ENCODE measurements around the gene TNNI3. TPM values are rescaled to one million over a fixed set of nuclear protein-coding genes. Genes with fewer than 3 reads are reported as not detected.

The TNNI3 gene
- total and polyA plus RNA-seq, 9 of the 15 experiments (the other 6 are each of a cell fraction or from before 2014, with no cell fraction given): 4.7 to 158 (median 42.0) TPM

DNA sequence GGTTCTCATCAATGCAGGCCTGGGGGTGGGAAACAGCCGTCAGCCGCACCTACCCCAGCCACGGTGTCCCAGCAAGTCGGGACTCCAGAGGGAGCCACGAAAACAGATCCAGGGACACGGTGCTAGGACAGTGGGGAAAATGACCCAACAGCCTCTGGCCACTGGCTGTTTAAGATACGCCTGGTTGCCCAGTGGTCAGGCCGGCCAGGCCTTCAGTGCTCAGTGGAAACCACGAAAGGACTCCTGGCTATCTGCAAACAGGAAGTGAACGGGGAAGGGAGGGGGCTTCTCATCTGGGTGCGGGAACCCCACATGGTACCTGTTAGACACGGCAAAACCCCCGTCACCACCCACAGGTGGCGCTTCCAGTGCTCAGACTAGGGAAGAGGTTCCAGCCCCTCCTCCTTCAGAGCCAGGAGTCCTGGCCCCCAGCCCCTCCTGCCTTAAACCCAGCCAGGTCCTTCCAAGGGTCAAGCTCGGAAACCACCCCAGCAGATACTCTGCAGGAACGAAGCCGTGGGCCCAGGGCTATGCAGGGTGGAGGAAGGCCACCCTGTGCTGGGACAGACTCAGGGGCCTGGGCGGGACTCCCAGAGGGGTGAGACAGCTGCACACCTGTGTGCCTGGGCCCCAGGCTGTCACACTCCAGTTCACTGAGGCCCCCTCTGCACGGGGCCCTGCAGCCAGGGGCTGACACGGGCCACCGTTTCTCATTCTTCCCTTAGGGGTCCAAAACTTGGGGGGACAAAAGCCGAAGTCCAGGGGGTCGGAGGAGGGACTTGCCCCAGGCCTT lies 44.6 kb downstream of the TNNI3 start (continued):
- TF ChIP-seq, protein P1, sequence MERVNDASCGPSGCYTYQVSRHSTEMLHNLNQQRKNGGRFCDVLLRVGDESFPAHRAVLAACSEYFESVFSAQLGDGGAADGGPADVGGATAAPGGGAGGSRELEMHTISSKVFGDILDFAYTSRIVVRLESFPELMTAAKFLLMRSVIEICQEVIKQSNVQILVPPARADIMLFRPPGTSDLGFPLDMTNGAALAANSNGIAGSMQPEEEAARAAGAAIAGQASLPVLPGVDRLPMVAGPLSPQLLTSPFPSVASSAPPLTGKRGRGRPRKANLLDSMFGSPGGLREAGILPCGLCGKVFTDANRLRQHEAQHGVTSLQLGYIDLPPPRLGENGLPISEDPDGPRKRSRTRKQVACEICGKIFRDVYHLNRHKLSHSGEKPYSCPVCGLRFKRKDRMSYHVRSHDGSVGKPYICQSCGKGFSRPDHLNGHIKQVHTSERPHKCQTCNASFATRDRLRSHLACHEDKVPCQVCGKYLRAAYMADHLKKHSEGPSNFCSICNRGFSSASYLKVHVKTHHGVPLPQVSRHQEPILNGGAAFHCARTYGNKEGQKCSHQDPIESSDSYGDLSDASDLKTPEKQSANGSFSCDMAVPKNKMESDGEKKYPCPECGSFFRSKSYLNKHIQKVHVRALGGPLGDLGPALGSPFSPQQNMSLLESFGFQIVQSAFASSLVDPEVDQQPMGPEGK (CRISPR knock-in tag; IDR thresholded peaks at IDR 0.05; ENCODE audit: borderline replicate concordance): no peak
- TF ChIP-seq, protein P2, sequence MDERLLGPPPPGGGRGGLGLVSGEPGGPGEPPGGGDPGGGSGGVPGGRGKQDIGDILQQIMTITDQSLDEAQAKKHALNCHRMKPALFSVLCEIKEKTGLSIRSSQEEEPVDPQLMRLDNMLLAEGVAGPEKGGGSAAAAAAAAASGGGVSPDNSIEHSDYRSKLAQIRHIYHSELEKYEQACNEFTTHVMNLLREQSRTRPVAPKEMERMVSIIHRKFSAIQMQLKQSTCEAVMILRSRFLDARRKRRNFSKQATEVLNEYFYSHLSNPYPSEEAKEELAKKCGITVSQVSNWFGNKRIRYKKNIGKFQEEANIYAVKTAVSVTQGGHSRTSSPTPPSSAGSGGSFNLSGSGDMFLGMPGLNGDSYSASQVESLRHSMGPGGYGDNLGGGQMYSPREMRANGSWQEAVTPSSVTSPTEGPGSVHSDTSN (CRISPR knock-in tag; IDR thresholded peaks at IDR 0.05; ENCODE audit: low read depth): no peak
- TF ChIP-seq, protein P2 (tag; conservative IDR thresholded peaks at IDR 0.05; ENCODE audit: low read depth): no peak
- TF ChIP-seq TFAM (CRISPR knock-in tag; conservative IDR thresholded peaks at IDR 0.05) (no peak), ZEB2 (IDR thresholded peaks at IDR 0.05) (no peak), SP2 (IDR thresholded peaks at IDR 0.05; ENCODE audit: extremely low read depth, low read depth, low read length, poor library complexity, severe bottlenecking) (no peak), ZNF217 (CRISPR knock-in tag; IDR thresholded peaks at IDR 0.05) (no peak), NCOR1 (IDR thresholded peaks at IDR 0.05) (no peak), EGR1 (conservative IDR thresholded peaks at IDR 0.05) (no peak), ZNF263 (CRISPR knock-in tag; IDR thresholded peaks at IDR 0.05; ENCODE audit: borderline replicate concordance) (no peak), POLR2A (conservative IDR thresholded peaks at IDR 0.05) (no peak), HIVEP1 (CRISPR knock-in tag; IDR thresholded peaks at IDR 0.05) (no peak), ZKSCAN3 (CRISPR knock-in tag; IDR thresholded peaks at IDR 0.05) (no peak)
- TF ChIP-seq, protein P3, sequence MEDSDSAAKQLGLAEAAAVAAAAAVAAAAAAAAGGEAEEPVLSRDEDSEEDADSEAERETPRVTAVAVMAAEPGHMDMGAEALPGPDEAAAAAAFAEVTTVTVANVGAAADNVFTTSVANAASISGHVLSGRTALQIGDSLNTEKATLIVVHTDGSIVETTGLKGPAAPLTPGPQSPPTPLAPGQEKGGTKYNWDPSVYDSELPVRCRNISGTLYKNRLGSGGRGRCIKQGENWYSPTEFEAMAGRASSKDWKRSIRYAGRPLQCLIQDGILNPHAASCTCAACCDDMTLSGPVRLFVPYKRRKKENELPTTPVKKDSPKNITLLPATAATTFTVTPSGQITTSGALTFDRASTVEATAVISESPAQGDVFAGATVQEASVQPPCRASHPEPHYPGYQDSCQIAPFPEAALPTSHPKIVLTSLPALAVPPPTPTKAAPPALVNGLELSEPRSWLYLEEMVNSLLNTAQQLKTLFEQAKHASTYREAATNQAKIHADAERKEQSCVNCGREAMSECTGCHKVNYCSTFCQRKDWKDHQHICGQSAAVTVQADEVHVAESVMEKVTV (CRISPR knock-in tag; IDR thresholded peaks at IDR 0.05): no peak
- TF ChIP-seq, protein P4, sequence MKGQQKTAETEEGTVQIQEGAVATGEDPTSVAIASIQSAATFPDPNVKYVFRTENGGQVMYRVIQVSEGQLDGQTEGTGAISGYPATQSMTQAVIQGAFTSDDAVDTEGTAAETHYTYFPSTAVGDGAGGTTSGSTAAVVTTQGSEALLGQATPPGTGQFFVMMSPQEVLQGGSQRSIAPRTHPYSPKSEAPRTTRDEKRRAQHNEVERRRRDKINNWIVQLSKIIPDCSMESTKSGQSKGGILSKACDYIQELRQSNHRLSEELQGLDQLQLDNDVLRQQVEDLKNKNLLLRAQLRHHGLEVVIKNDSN (CRISPR knock-in tag; IDR thresholded peaks at IDR 0.05): no peak
- TF ChIP-seq, protein P5, sequence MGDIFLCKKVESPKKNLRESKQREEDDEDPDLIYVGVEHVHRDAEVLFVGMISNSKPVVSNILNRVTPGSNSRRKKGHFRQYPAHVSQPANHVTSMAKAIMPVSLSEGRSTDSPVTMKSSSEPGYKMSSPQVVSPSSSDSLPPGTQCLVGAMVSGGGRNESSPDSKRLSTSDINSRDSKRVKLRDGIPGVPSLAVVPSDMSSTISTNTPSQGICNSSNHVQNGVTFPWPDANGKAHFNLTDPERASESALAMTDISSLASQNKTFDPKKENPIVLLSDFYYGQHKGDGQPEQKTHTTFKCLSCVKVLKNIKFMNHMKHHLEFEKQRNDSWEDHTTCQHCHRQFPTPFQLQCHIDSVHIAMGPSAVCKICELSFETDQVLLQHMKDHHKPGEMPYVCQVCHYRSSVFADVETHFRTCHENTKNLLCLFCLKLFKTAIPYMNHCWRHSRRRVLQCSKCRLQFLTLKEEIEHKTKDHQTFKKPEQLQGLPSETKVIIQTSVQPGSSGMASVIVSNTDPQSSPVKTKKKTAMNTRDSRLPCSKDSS (IDR thresholded peaks at IDR 0.05; ENCODE audit: low read depth, partially characterized antibody): no peak
